NOMO-1 treated with dmso at 0.1 percent for 144 hours (cell line): Measurements from ENCODE around the gene EXD3.
A peak's percentile ranks its signal among the peaks of the same experiment; 100 is the strongest.
"Not testable (repeated sequence)": the region's sequence is repeated elsewhere in the genome, so short reads cannot be mapped to it uniquely, and the experiment has no call there.

Source experiments
- DNase-seq: peaks from one replicate; lab custom pipeline; 2025; ENCODE audit not compliant: unreplicated experiment; lab: John Stamatoyannopoulos, UW

EXD3 gene

GRCh38 chr9:137459152-137459600 is 36.2 kb upstream of the EXD3 start, which contains the start of gene NSMF:
NSMF (minus strand) TSS chr9:137459334; CDS start chr9:137459102, 232 bp downstream.
- DNase-seq = peak; percentile 96

- DNase-seq = no peak
Measured at GRCh38 chr9:137458194-137459151, 35.5 kb upstream of the EXD3 start.

- DNase-seq = no peak
Measured at GRCh38 chr9:137457406-137458193, 34.6 kb upstream of the EXD3 start.

- no peak for DNase-seq
Measured at GRCh38 chr9:137456864-137457405, 34.0 kb upstream of the EXD3 start.

DNA sequence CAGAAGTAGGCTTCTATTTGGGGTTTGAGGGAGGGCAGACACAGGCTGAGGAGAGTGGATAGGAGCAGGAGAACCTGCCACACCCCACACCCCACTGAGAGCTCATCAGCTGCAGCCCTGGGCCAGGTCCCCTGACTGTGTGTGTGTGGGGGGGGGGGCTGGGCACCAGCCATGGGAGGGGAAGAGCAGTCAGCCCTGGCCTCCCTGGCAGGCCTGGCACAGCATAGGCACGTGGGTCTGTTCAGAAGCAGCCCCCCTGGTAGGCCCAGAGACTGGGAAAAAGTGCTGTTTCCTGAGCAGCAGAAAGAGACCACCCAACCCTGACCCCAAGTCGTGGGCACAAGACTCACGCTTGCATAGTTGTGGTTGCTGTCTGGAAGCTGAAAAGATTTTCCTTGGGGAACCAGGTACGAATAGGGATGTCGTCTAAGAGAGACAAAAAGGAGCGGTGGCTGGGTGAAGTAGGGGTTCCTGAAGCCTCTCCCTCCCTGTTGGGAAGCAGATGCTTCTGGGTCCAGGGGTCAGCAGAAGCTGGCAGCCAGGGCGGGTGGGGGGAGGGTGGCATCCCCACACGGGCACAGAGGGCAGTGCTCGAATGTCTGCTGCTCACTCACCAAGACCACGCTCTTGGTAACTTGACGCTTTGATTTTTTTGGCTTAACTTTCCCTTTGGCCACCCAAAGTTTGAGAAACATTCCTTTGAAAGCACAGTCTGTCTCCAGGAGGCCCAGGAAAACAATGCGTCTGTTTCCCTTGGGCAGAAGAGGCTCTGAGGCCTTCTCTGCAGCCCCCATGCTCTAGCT is 33.3 kb upstream of the EXD3 start:
- no peak for DNase-seq

DNA sequence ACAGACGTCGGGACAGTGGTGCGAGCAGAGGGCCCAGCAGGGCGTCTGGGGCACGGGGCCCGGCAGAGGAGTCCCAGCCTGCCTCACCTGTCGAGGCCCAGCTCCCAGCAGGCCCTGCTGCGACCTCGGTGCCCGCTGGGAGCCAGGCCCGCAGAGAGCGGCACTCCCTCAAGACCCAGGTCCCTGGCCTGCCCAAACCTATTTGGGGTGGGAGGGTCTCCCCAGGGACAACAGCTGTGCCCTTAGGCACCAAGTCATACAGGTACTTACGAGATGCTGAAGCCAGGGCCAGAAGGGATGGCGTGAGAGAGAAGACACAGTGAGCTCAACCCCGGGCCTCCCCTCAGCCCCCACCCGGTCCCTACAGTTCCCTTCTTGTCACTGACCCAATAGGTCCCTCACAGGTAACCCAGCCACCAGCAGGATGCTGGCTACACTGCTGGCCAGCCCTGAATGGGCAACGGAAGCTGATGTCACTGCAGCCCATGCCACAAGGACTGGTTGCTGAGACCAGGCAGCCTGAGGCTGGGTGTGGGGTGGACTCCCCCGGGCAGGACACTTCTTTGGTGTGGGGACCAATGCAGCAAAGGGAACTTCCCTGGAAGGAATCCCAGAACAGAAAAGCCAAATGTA is 32.5 kb upstream of the EXD3 start:
- no peak for DNase-seq

DNA sequence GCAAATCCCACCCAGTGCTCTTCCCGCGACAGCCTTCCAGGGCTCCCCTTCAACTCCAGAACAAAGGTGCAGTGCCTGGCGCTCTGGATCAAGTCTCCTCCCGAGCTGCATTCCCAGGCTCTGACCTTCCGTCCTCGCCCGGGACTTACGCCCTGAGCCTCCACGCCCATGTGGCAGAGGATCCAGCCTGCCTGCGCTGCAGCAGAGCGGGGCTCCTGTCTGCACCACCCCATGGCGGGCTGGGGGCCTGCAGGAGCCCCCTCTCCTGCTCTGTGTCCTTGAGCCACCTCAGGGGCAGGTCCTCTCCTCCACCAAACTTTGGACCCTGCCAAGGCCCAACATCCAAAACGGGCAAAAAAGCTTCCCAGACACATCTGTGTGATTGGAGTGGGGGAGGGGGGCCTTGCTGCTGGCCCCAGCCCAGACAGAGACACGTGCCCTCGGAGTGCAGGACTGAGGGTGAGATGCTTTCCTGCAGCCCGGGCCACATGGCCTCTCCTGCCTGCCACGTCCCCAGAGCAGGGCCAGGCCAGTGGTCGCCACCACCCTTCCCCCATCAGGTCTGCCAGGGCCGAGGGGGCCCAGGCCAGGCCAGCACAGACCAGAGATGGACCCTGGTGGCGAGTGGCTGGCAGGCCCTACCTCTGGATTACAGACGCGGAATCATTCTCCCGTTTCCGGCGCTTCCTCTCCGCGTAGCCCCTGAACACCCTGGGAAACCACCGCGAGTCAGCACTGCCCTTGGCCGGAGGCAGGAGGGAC is 31.8 kb upstream of the EXD3 start:
- no peak for DNase-seq

DNA sequence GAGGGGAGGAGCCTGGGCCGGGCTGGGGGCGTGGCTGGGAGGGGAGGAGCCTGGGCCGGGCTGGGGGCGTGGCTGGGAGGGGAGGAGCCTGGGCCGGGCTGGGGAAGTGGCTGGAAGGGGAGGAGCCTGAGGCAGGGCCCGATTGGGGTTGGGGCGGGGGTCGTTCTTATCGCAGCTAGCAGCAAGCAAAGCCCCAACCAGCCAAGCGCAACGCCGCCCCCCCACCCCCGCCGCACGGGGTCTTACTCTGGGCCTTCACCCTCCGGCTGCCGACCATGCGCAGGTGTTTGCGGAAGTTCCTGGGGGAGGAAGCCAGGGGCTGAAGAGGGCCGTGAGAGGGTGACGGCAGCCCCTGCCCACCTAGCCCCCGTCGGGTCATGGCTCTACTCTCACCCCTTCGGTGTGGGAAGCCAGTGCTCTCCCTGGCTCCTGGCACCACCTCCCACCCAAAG is 31.2 kb upstream of the EXD3 start:
- no peak for DNase-seq

DNA sequence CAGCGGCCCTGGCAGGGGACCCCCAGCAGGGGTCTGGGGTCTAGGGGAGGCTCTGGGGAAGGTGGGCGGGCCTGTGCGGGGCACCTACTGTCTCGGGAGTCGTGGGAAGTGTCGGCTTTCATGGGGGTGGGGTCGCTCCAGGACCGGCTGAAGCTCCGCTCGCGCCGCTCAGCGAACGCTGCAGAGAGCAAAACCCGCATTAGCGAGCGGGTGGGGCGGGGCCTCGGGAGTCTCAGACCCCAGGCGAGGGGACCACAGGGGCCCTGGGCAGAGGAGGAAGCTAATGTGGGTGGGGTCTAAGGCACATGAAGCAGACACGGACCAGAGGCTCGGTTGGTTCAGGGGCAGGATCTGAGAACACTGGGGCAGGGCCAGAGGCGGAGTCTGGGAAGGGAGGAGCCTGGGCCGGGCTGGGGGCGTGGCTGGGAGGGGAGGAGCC is 30.7 kb upstream of the EXD3 start:
- peak; percentile 82 for DNase-seq

DNA sequence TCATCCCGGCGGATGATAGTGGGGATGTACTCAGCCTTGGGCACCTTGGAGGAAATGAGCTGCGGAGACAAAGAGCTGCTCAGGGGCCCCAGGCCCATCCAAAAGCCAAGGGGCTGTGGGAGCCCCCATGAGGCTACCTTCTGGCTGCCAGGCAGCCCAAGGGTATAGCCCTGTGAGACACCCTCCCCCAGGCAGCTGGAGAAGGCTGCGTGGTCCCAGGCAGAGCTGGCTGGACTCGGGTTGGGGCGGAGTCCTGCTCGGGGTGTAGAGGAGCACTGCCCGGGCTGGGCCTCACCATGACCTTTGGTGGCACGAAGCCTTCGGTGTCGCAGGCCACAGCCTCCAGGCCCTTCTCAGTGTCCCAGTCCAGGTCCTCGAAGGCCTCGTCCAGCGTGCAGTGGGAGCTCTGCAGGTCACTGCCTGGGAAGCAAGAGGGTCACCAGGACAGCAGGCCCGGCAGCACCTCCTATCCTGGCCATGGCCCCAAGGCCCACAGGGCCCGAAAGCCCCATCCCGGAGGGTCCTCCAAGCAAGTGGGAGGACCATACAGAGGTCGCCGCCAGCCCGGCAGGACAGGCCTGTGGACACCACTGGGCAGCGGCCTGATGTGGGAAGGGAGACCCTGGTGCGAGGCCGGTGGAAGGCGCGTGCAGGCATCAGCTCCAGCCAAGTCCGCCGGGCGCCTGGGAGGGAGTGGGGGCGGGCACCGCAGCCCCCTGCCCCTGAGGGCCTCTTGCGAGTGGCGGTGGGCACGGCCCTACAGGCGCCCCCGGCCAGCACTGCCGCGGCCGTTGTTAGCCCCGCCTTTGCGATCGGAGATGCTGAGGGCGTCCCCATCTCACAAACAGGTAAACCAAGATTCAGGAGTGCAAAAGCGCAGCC is 30.0 kb upstream of the EXD3 start:
- no peak for DNase-seq

DNA sequence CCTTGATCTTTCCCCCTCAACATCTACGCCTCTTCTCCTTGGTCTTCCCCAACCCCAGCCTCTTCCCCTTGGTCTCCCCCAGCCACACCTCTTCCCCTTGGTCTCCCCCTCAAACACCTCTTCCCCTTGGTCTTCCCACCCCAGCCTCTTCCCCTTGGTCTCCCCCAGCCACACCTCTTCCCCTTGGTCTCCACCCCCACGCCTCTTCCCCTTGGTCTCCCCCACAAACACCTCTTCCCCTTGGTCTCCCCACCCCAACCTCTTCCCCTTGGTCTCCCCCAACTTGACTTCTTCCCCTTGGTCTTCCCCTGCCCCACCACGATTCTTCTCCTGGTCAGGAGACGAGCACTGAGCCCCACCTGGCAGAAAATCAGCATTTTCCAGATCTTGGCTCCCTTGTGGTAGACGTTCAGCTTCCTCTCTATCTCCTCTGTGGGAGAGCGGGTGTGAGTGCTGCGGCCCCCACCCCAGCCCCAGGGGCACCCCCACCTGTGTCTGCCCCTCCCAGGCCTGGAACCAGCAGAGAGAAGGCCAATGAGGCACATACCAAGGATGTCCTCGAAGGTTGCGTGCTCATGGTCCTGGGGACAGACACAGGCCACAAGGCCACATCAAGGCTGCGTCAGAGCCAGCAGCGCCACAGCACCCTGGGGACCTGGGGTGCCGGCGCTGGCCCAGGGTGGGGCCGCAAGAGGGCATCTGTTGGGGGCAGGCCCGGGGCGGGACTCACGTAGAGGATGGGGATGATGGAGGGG is 29.2 kb upstream of the EXD3 start:
- DNase-seq = peak; percentile 25

- not testable (repeated sequence) for DNase-seq
Measured at GRCh38 chr9:137451264-137452005, 28.5 kb upstream of the EXD3 start.

DNA sequence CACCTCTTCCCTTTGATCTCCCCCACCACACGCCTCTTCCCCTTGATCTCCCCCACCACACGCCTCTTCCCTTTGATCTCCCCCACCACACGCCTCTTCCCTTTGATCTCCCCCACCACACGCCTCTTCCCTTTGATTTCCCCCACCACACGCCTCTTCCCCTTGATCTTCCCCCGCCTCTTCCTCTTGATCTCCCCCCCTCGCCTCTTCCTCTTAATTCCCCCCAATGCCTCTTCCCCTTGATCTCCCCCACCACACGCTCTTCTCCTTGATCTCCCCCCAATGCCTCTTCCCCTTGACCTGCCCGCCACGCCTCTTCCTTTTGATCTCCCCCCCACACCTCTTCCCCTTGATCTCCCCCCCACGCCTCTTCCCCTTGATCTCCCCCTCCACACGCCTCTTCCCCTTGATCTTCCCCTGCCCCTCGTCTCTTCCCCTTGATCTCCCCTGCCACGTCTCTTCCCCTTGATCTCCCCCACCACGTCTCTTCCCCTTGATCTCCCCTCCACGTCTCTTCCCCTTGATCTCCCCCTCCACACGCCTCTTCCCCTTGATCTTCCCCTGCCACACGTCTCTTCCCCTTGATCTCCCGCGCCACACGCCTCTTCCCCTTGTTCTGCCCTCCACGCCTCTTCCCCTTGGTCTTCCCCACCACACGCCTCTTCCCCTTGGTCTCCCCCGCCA is 27.7 kb upstream of the EXD3 start:
- peak; percentile 35 for DNase-seq

DNA sequence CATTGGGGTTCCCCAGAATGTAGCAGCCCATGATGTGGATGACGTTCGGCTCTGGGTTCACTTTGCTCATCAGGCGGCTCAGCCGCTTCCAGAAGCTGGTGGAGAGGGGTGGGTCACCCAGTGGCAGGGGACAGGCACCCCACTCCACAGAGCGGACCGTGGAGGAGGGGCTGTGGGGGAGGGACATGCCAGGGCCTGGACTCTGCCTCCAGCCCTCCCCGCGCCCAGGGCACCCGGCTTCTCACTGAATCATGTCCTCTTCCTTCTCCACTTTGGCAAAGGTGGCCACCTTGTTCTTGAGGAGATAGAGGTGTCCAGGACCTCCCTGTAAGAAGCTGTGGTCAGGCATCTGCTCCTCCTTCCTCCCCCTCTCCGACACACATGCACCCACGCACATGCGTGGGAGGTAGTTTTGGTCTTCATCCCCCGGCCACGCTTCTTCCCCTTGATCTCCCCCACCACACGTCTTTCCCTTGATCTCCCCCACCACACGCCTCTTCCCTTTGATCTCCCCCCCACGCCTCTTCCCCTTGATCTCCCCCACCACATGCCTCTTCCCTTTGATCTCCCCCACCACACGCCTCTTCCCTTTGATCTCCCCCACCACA is 27.1 kb upstream of the EXD3 start:
- DNase-seq = no peak

GRCh38 chr9:137449081-137449844 is 26.3 kb upstream of the EXD3 start:
- DNase-seq = no peak
